GM18909 (cell line): ENCODE results near the gene TEX35.

Experiments
- ATAC-seq: cut with Tn5 transposase; IDR thresholded peaks from one replicate; pipeline ENCODE4 v1.9.1; 2021; ENCODE audit warnings: mild to moderate bottlenecking; ENCODE audit not compliant: unreplicated experiment, poor library complexity

The TEX35 gene

DNA sequence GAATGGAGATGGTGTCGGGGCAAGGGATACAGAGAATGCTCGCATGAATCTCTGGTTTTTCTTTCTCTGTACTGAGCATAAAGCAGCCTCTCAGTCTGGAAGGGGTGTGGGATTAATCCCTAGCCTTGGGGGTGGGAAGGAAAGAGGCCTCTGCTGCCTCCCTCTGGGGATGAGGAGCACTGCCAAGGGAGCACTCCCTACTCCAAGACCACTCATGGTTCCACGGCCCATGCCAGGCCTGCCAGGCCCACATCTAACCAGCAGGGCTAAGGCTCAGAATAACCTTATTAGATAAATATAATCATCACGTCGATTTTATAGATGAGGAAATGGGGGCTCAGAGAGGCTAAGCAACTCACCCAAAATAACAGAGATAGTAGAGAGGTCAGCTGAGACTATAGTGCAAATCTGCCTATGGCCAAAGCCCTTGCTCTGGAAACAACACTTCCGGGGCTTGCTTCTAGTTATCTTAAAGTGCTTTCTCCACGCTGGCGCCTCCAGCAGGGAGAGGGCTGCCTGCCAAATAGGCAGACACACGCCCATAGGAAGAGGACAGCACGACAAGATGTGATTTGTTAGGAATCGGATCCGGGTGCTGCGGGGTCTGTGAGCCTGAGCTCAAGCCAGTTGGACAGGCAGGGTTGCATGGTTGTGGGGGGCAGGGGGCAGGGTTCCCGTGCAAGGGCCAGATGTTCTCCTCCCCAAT is 522 bp downstream of the TEX35 start:
- ATAC-seq, result no peak

GRCh38 chr1:178516110-178516509 is 3.2 kb downstream of the TEX35 start:
- ATAC-seq, result no peak

DNA sequence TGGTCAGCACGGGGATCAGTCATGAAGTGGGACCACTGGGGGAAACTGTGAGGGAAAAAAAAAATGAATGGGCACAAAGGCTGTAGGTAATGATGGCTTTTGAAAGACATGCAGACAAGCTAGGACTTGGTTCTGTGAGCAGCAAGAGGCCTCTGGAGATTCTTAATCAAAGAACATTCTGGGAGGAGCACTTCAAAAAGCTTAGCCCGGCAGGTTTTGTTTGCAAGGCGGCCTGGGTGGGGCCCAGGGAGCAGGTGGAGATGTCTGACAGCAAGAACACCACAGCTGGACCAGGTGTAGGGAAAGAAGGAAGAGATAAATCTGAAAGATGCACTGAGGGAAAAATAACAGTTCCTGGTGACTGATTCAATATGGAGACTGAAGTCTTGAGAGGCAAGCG is 6.0 kb downstream of the TEX35 start:
- no peak for ATAC-seq

DNA sequence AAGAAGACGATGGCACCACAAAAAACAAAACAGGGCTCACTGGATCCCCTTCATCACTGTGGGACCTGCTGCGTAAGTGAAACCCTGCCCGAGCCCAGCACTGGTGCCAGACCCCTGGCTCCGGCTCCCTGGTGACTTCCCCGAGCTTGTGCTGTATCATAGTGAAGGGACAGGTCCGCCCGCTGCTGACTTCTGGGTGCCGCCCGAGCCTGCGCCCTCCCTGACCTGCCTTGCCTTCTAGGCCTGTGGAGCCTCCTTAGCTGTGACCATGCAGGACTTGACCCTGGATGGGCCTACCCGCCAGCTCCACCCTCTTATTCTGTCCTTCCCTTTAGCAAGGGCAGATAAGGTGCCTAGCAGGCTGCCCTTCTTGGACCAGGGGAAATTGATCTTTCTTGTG is 7.9 kb downstream of the TEX35 start:
- no peak for ATAC-seq

- ATAC-seq, result no peak
Measured at GRCh38 chr1:178521241-178521640, 8.3 kb downstream of the TEX35 start.

DNA sequence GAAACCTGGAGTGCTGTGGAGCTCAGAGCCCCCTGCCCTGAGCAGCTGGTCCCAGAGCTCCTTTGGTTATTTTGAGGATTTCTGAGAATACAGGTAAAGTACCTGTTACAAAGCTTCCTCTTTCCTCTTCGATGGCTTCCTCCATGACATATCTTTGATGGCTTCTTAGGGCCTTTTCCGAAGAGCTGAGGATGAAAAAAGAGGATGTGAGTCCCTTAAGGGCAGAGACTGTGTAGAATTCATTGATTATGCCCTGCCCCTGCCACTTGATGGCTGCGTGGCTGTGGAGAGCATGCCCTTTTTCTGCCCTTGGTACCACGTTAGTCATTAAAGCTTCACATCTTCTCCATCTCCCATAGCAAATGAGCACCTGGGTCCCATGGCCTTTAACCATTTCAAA is 14.2 kb downstream of the TEX35 start:
- ATAC-seq, result no peak

DNA sequence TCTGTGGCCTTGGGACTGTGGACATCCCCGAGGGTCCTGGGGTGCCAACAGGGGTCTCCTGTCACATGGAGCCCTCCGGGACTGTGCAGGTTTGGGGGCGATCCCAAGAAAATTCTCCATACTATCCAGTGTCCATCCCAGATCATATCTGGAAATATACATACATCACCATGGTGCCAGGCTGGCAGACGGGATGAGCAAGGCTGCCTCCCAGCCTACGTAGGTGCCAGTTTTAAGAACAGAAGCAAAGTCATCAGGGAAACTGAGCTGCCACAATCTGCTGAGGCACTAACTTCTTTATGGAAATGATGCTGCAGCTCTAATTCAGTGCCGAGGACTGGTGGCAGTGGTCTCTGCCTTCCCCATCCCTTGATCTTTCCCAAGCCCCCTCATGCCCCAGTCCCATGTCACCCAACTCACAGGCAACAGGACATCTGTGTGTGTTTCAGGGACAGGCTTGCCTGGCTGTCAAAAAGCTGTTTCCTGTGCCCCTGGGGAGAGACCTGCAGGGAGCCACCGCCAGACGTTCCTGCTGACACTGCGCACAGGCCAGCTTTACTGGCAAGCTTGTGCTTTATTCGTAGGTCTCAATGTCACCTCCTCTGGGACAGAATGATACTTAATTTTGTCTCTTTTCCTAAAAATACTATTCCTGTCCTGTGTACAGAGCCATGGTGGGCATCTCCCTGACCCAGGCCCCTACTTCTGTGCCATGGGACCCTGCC is 15.5 kb downstream of the TEX35 start:
- ATAC-seq, result no peak

- ATAC-seq, result no peak
Measured at GRCh38 chr1:178528953-178529335, 16.0 kb downstream of the TEX35 start.

DNA sequence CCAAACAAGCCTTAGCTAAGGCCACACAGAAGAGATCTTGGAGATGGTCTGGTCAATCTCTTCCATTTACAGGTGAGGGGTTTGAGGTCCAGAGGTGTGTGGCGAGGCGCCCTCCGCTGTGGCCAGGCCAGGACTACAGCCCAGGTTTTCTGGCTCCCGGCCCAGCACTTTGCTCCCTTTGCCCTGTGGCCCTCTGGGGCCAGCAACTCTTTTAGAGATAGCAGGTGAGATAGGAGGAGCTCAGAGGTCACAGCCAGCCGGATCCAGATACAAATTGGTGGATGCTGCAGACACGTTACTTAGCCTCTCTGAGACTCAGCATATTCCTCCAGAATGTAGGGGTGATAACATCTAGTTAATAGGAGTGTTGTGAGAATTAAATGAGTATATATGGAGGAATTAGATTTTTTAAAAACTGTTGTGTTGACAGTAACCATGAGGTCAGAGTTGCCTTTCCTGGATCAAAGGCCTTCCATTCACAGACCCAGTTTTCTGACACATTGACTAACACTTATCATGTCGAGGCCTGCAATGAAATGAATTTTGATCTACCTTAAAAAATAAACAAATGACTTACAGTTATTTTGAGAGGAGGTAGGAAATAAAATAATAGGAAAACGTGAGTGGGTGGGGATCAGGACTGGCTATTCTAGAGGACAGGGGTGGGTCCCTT is 16.6 kb downstream of the TEX35 start:
- ATAC-seq, result no peak

DNA sequence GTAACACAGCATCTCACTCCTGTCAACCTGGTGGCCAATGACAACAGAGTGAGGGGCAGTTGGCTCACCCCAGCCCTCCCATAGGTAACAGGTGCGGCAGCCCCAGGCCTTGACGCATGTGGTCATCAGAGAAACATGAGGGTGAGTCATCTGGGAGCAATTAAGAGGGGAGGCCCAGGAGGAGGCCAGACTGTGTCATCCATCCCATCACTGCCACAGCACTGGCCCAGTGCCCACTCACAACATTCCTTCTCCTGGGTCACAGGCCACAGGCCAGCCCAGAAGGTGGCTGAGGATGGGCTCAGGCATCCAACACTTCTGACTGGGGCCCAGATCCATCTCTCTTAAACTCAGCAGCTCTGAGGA is 17.1 kb downstream of the TEX35 start:
- no peak for ATAC-seq

DNA sequence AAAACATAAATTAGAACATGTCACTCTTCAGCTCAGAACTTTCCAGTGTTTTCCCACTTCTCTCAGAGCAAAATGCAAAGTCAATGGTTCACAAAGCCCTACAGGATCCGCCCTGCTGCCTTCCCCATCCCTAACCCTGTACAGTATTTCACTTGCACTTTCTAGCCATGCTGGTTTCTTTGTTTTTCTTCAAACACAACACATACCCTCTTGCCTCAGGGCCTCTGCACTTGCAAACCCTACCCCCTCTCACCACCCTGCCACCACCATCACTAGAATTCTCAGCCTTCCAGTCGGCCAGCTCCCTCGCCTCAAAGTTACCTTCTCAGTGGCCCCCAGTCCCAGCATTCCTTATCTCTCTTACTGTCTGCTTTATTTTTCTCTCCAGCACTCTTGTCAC is 17.6 kb downstream of the TEX35 start:
- ATAC-seq, result no peak

DNA sequence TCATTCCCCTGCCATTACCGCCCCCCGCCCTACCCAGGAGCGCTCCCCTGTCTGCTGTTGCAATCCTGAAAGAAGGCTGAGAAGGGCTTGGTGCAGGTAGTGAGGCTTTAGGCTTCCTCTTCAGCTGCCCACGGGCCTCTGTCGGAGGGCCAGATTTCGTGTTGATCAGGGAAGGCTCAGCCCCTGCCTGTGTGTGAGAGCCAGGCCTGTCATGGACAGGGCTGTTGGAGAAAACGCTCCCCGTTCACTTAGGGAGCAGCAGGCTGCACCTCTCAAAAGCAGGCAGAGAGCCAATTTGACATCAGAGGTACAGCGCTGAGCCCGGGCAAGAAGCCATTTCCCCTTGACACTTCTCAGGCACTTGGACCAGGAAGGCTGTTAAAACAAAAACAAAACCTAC is 19.0 kb downstream of the TEX35 start:
- peak; percentile 20 for ATAC-seq

DNA sequence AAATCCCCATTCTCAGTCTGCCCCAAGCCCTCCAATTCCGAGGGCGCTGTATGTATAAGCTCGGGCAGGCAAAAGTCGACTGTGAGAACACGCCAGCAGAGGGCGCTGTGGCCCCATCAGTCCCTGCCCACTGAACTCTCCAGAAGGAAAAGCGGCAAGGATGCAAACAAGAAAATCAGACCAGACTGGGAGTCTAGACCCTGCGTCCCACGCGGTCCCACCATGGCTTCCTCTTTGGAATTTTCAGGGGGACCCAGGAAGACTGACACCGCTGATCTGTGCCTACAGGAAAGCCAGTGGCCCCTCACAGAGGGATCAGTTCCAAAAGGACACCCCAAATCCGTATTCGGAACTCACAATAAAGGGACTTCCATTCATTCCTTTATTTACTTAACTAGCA is 19.5 kb downstream of the TEX35 start:
- peak; percentile 83 for ATAC-seq

DNA sequence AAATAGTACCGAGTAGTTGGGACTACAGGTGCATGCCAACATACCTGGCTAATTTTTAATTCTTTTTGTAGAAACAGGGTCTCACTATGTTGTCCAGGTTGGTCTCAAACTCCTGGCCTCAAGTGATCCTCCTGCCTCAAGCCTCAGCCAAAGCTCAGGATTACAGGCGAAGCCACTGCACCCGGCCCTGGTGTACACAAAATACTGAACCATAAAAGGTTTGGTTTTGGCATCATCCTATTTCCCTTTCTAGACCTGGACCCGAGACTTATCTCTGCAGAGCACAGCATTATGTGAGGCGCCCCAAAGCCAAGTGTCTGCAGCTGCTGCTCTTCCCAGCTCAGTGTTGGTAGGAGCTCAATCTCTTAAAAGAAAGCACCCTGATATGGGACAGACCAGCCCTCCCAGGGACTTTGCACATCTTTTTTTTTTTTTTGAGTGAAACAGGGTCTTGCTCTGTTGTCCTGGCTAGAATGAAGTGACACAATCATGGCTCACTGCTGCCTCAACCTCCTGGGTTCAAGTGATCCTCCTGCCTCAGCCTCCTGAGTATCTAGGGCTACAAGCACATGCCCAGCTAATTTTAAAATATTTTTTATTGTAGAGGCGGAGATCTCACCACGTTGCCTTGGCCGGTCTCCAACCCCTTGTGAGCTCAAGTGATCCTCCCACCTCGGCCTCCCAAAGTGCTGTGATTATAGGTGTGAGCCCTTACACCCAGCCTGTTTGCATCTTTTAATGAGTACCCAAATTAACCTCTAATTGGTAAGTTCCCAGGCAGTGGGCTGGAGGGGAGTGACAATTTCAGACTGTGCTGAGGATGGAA is 20.4 kb downstream of the TEX35 start:
- ATAC-seq, result no peak

- no peak for ATAC-seq
Measured at GRCh38 chr1:178534137-178534868, 21.4 kb downstream of the TEX35 start.

DNA sequence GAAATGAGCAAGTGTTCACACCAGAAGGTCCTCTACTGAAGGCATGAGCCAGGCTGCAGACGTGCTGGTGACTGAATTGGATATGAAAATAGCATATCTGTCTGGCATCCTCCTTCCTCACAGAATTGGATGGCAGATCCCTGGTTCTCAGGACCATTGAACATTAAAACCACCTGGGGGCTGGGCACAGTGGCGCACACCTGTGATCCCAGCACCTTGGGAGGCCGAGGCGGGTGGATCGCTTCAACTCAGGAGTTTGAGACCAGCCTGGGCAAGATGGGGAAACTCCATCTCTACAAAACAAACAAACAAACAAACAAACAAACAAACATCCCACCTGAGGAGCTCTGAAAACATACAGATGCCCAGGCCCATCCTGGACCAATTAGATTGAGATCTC is 23.4 kb downstream of the TEX35 start:
- ATAC-seq, result no peak

DNA sequence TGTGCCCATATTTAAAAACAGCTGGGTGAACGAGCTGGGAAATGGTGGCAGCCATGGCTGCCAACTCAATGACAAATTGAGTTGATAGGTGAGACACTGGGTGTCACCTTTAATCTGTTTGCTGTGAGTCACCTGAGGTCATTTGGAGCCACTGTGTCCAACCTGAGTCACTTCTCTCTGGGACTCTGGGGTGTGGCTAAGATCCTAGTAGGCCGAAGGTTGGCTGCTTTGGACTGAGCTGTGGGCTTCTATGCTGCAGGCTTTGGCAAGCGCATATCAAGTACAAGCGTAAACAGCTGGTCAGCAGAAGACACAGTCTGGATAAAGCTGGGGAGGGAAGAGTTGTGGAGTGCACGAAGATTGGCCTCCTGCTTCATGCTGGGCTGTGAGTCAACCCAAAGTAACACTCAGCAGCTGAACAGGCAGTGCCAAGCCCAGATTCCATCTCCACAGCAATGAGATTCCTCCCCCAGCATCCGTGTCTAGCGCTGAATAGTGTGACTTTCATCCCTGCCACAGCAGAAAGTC is 24.0 kb downstream of the TEX35 start:
- ATAC-seq, result no peak

DNA sequence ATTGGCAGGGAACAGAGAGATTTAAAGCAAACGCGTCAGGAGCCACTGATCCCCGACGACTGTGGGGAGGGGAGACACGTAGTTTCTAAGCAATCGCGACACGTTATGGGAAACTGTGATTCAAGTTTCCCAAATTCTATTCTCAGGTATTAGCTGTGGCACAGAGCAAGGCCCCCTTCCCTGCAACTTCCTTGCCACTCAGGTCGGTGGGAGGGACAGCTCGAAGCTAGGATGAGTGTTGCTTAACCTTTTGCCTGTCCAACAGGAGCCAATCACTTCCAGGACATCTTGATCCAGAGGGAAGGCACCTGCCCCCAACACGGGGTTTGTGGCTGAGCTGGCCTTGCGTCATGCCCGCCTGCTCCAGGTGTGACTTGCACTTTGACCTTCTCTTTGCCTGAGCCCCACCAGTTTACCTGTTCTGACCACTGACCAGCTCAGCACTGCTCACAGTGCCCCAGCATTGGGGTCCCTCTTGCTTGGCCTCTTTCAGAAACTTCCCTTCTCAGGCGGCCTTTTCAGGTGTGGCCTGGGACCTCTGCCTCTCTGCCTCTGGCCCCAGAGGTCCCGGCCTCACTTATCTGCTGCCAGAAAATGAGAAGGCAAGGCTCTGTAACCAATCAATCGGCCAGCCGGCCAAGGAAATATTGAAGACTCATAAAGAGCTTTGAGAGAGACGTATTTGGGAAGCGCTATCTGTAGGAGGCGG is 24.6 kb downstream of the TEX35 start:
- ATAC-seq, result no peak

DNA sequence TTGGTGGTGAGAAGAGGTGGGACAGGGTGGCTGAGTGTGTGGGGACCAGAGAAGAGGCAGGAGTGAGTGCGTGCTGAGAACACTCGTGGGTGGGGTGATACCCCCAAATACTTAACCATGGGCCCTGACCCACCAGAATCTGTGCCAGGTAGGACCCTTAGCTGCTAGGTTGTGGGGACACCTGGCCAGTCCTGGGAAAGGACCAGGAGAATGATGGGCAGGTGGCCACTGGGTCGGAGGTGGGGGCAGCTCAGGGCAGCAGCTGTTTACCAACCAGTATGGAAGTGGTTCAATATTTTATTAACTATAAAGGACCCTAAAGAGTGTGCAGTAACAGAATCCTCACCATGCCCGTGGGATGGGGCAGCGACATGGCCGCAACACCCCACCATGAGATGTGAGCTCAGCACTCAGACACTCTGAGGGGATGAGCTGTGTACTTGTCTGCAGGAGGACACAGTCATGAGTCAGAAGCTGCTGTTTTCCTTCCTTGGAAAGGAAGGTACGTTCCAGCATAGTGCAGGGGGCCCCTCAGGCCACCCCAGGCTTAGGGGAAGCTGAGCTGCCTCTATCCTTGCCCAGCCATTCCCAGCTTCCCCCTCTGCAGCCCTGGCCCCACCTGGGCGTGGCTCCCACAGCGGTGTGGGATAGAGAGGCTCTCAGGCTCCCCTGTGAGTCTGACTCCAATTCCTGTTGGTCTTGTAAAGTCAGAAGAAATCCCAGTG is 25.4 kb downstream of the TEX35 start:
- ATAC-seq, result no peak
